GM12878 (cell line): ENCODE data around the gene TRAF3. TPM values are rescaled to one million over a fixed set of nuclear protein-coding genes. Genes with fewer than 3 reads are reported as not detected.

Source experiments
- ATF7 ChIP-seq: fragments of 450-650 bp; IDR thresholded peaks from 2 replicates; pipeline ENCODE4 v1.6.1; 2016; ENCODE audit warnings: low read depth, mild to moderate bottlenecking
- BRCA1 ChIP-seq: IDR thresholded peaks from 2 replicates; pipeline ENCODE4 v1.6.1; 2011; ENCODE audit warnings: low read depth, low read length, improper control_type of control experiment
- CBX3 ChIP-seq: fragments of 200-600 bp; sonication (generic); IDR thresholded peaks from 2 replicates; pipeline ENCODE4 v1.6.1; 2016; ENCODE audit warnings: low read depth, borderline replicate concordance
- FOS ChIP-seq: IDR thresholded peaks from 3 replicates; pipeline ENCODE4 v1.6.1; 2011; ENCODE audit warnings: borderline replicate concordance; ENCODE audit not compliant: insufficient read length; ENCODE audit errors: extremely low read depth
- GABPA ChIP-seq: IDR thresholded peaks from 2 replicates; pipeline ENCODE4 v1.6.1; 2014; ENCODE audit warnings: antibody characterized with exemption, low read depth, mild to moderate bottlenecking, inconsistent platforms
- HCFC1 ChIP-seq: fragments of 150-350 bp; IDR thresholded peaks from 2 replicates; pipeline ENCODE4 v1.6.1; 2014; ENCODE audit warnings: low read length
- IRF4 ChIP-seq: IDR thresholded peaks from 2 replicates; pipeline ENCODE4 v1.6.1; 2011; ENCODE audit warnings: low read depth, low read length
- KAT2A ChIP-seq: conservative IDR thresholded peaks from 2 replicates; pipeline ENCODE4 v1.6.1; 2011; ENCODE audit warnings: low read depth, low read length; ENCODE audit not compliant: control insufficient read depth
- NR2F1 ChIP-seq: fragments of 450-650 bp; conservative IDR thresholded peaks from 2 replicates; pipeline ENCODE4 v1.6.1; 2017; ENCODE audit warnings: mild to moderate bottlenecking
- RBBP5 ChIP-seq: fragments of 200-600 bp; sonication (generic); conservative IDR thresholded peaks from 2 replicates; pipeline ENCODE4 v1.6.1; 2016
- SIN3A ChIP-seq: IDR thresholded peaks from 2 replicates; pipeline ENCODE4 v1.6.1; 2012; ENCODE audit warnings: low read depth, low read length, improper control_type of control experiment
- SMAD1 ChIP-seq: fragments of 450-650 bp; IDR thresholded peaks from 2 replicates; pipeline ENCODE4 v1.6.1; 2018; ENCODE audit warnings: mild to moderate bottlenecking, low read depth; ENCODE audit not compliant: partially characterized antibody
- SP1 ChIP-seq: IDR thresholded peaks from one replicate; pipeline ENCODE4 v1.6.1; 2011; ENCODE audit warnings: low read depth, low read length
- TBL1XR1 ChIP-seq: IDR thresholded peaks from 2 replicates; pipeline ENCODE4 v1.6.1; 2012; ENCODE audit warnings: low read depth, low read length, improper control_type of control experiment
- TCF12 ChIP-seq: IDR thresholded peaks from 2 replicates; pipeline ENCODE4 v1.6.1; 2011; ENCODE audit warnings: low read depth, mild to moderate bottlenecking, low read length
- TCF3 ChIP-seq: IDR thresholded peaks from 2 replicates; pipeline ENCODE4 v1.6.1; 2012; ENCODE audit warnings: low read depth, mild to moderate bottlenecking, low read length, borderline replicate concordance; ENCODE audit not compliant: insufficient read depth
- ZNF24 ChIP-seq: fragments of 450-650 bp; IDR thresholded peaks from 2 replicates; pipeline ENCODE4 v1.6.1; 2017; ENCODE audit warnings: antibody characterized with exemption, mild to moderate bottlenecking
- ZNF622 ChIP-seq: fragments of 450-650 bp; IDR thresholded peaks from 2 replicates; pipeline ENCODE4 v1.6.1; 2017; ENCODE audit warnings: mild to moderate bottlenecking, inconsistent platforms
- ZSCAN29 ChIP-seq: fragments of 450-650 bp; IDR thresholded peaks from 2 replicates; pipeline ENCODE4 v1.6.1; 2017; ENCODE audit warnings: mild to moderate bottlenecking, moderate library complexity
- ZZZ3 ChIP-seq: IDR thresholded peaks from 2 replicates; pipeline ENCODE4 v1.6.1; 2011; ENCODE audit warnings: low read depth; ENCODE audit not compliant: control insufficient read depth, insufficient read length
- polyA plus RNA-seq, 11 experiments: library from polyadenylated mRNA; depleted of rRNA in 4 of 11; unstranded in 6 of 11; stranded (reverse) in 5 of 11; fragments of >200 nt; fragmentation: Nextera tagmentation in 4 of 11; fragmentation: Illumina TruSeq in 1 of 11; extraction: Ambion mirVana in 4 of 11; extraction: Trizol in 1 of 11; gene quantifications; 1 replicate in 1 of 11; 2 replicates in 10 of 11; pipeline versions ENCODE4 v1.2.1 to v1.2.3, GENCODE V29; 2011 to 2016; ENCODE audit warnings: inconsistent platforms in 2 of 11, missing spikeins in 2 of 11, low read depth in 1 of 11
- total RNA-seq, 4 experiments: library from RNA; depleted of rRNA in 3 of 4; stranded (reverse); fragments of >200 nt in 3 of 4; fragmentation: Illumina TruSeq in 1 of 4; extraction: Trizol in 1 of 4; gene quantifications; 2 replicates each; pipeline versions ENCODE4 v1.2.1 to v1.2.3, GENCODE V29; 2013 to 2021
- TF ChIP-seq, protein P1 (sequence below): fragments of 450-650 bp; IDR thresholded peaks from 2 replicates; pipeline ENCODE4 v1.6.1; 2017; ENCODE audit warnings: mild to moderate bottlenecking
- TF ChIP-seq, protein P2 (sequence below): IDR thresholded peaks from 2 replicates; pipeline ENCODE4 v1.6.1; 2011; ENCODE audit warnings: low read depth, low read length, improper control_type of control experiment, borderline replicate concordance
- TF ChIP-seq, protein P3 (sequence below): IDR thresholded peaks from 2 replicates; pipeline ENCODE4 v1.6.1; 2012; ENCODE audit warnings: improper control_type of control experiment, low read depth, low read length; ENCODE audit not compliant: insufficient replicate concordance
- TF ChIP-seq, protein P4 (sequence below), 3 experiments: IDR thresholded peaks in 2 of 3; conservative IDR thresholded peaks in 1 of 3; 2 replicates each; pipeline ENCODE4 v1.5.1; 2011; ENCODE audit warnings: low read depth in 3 of 3, low read length in 3 of 3, mild to moderate bottlenecking in 3 of 3, control low read depth in 2 of 3, moderate library complexity in 2 of 3, inconsistent platforms in 1 of 3, mixed read lengths in 1 of 3; ENCODE audit not compliant: control insufficient read depth in 2 of 3, insufficient read depth in 1 of 3; ENCODE audit errors: extremely low read depth in 1 of 3

TRAF3 gene
- total and polyA plus RNA-seq, 10 of the 15 experiments (the other 5 are each of a cell fraction or from before 2014, with no cell fraction given), result 3.0 to 70.1 (median 36.5) TPM

DNA sequence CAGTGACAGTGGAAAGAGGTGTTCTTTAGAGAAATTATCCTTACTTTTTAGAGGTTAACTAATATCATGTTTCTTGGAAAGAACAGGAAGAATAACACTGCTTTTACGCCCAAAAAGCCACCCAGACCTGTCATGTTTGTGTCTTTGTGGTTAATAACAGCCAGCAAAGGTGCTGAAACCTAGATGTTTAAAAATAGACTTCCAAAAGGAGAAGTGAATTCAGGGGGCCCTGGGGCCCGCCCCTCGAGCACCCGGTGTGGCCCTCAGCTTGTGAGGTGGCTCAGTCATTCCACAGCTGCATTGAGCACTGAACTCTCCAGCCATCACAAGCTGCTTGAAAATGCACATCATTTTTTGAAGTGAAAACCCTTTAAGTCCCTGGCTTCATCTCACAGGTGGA, 124.4 kb downstream of the TRAF3 start (continued):
- TF ChIP-seq SIN3A (no peak; the same call in 1 of the 2 replicates), GABPA (no peak), FOS (no peak), SP1 (no peak), NR2F1 (peak; percentile 53), TCF3 (peak; percentile 84; the same call in 1 of the 2 replicates), ZNF622 (no peak), RBBP5 (no peak), ZNF24 (peak; percentile 32; the same call in 1 of the 2 replicates), BRCA1 (no peak), IRF4 (no peak), ATF7 (peak; percentile 83), ZZZ3 (no peak), SMAD1 (no peak), TCF12 (peak; percentile 92), ZSCAN29 (no peak), CBX3 (no peak), HCFC1 (no peak), KAT2A (no peak), TBL1XR1 (peak; percentile 77)
- TF ChIP-seq, protein P1, sequence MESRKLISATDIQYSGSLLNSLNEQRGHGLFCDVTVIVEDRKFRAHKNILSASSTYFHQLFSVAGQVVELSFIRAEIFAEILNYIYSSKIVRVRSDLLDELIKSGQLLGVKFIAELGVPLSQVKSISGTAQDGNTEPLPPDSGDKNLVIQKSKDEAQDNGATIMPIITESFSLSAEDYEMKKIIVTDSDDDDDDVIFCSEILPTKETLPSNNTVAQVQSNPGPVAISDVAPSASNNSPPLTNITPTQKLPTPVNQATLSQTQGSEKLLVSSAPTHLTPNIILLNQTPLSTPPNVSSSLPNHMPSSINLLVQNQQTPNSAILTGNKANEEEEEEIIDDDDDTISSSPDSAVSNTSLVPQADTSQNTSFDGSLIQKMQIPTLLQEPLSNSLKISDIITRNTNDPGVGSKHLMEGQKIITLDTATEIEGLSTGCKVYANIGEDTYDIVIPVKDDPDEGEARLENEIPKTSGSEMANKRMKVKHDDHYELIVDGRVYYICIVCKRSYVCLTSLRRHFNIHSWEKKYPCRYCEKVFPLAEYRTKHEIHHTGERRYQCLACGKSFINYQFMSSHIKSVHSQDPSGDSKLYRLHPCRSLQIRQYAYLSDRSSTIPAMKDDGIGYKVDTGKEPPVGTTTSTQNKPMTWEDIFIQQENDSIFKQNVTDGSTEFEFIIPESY, result no peak
- TF ChIP-seq, protein P2, sequence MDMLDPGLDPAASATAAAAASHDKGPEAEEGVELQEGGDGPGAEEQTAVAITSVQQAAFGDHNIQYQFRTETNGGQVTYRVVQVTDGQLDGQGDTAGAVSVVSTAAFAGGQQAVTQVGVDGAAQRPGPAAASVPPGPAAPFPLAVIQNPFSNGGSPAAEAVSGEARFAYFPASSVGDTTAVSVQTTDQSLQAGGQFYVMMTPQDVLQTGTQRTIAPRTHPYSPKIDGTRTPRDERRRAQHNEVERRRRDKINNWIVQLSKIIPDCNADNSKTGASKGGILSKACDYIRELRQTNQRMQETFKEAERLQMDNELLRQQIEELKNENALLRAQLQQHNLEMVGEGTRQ, result no peak
- TF ChIP-seq, protein P3, sequence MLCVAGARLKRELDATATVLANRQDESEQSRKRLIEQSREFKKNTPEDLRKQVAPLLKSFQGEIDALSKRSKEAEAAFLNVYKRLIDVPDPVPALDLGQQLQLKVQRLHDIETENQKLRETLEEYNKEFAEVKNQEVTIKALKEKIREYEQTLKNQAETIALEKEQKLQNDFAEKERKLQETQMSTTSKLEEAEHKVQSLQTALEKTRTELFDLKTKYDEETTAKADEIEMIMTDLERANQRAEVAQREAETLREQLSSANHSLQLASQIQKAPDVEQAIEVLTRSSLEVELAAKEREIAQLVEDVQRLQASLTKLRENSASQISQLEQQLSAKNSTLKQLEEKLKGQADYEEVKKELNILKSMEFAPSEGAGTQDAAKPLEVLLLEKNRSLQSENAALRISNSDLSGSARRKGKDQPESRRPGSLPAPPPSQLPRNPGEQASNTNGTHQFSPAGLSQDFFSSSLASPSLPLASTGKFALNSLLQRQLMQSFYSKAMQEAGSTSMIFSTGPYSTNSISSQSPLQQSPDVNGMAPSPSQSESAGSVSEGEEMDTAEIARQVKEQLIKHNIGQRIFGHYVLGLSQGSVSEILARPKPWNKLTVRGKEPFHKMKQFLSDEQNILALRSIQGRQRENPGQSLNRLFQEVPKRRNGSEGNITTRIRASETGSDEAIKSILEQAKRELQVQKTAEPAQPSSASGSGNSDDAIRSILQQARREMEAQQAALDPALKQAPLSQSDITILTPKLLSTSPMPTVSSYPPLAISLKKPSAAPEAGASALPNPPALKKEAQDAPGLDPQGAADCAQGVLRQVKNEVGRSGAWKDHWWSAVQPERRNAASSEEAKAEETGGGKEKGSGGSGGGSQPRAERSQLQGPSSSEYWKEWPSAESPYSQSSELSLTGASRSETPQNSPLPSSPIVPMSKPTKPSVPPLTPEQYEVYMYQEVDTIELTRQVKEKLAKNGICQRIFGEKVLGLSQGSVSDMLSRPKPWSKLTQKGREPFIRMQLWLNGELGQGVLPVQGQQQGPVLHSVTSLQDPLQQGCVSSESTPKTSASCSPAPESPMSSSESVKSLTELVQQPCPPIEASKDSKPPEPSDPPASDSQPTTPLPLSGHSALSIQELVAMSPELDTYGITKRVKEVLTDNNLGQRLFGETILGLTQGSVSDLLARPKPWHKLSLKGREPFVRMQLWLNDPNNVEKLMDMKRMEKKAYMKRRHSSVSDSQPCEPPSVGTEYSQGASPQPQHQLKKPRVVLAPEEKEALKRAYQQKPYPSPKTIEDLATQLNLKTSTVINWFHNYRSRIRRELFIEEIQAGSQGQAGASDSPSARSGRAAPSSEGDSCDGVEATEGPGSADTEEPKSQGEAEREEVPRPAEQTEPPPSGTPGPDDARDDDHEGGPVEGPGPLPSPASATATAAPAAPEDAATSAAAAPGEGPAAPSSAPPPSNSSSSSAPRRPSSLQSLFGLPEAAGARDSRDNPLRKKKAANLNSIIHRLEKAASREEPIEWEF, result no peak
- TF ChIP-seq, protein P4, sequence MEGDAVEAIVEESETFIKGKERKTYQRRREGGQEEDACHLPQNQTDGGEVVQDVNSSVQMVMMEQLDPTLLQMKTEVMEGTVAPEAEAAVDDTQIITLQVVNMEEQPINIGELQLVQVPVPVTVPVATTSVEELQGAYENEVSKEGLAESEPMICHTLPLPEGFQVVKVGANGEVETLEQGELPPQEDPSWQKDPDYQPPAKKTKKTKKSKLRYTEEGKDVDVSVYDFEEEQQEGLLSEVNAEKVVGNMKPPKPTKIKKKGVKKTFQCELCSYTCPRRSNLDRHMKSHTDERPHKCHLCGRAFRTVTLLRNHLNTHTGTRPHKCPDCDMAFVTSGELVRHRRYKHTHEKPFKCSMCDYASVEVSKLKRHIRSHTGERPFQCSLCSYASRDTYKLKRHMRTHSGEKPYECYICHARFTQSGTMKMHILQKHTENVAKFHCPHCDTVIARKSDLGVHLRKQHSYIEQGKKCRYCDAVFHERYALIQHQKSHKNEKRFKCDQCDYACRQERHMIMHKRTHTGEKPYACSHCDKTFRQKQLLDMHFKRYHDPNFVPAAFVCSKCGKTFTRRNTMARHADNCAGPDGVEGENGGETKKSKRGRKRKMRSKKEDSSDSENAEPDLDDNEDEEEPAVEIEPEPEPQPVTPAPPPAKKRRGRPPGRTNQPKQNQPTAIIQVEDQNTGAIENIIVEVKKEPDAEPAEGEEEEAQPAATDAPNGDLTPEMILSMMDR (IDR thresholded peaks at IDR 0.05 in 2 of 3, conservative IDR thresholded peaks at IDR 0.05 in 1 of 3; ENCODE audit: control insufficient read depth in 2 of 3, extremely low read depth in 1 of 3, insufficient read depth in 1 of 3, low read depth in 3 of 3, low read length in 3 of 3), result no peak
